Tibial nerve (tissue), 4 donors: ENCODE data around the gene MYL6.

Experiments used
- EP300 ChIP-seq, 2 donors: sonication (generic); formaldehyde crosslinking; IDR thresholded peaks; one replicate each; pipeline ENCODE4 v1.6.1; 2017; ENCODE audit warnings: antibody characterized with exemption in 2 of 2, mild to moderate bottlenecking in 1 of 2
- POLR2A ChIP-seq, 2 donors: fragments of 450-650 bp; IDR thresholded peaks; one replicate each; pipeline ENCODE4 v1.6.1; 2017; ENCODE audit warnings: antibody characterized with exemption in 2 of 2, mild to moderate bottlenecking in 2 of 2, moderate library complexity in 2 of 2
- TF ChIP-seq, protein P1 (sequence below), 5 experiments: fragments of 200-600 bp in 3 of 5; fragments of 450-650 bp in 2 of 5; sonication (generic) in 3 of 5; IDR thresholded peaks; one replicate each; pipeline ENCODE4 v1.5.1; 2016 to 2019; ENCODE audit warnings: antibody characterized with exemption in 5 of 5, mild to moderate bottlenecking in 3 of 5, moderate library complexity in 2 of 5

DNA sequence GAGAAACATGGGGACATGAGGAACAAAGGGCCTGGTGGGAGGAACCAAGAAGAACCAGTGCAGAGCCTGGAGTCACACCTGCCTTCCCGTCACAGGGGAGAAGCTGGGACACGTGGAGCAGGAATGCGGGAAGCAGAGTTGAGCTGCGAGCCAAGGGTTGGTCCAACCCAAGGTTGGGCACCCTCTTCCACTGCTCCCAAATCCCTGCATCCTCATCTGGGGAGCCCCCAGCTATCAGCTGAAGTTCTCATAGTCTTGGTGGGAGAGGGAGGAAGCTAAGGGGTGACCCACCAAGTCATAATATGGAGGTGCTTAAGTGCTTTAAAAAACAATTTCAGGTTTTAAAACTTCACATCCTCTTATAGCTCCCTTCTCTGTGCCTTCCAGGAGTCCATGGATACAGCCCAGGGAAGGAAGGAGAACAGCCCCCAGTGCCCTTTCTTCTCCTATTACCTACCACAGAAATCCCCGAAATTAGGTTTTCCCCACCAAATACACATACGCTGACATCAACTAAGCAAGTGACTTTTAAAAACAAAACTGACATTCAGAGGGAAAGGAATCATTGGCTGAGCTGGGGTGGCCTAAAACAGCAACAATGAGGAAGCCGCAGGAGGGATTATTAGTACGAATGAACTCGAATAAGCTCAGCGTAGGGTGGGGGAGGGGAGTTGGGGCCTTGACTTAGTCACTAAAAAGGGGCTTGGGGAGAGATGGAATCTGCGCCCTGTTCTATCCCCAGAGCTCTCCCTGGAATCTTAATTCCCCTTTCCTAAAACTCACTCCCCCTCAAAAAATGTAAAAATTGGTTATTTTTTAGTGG lies 4.5 kb downstream of the MYL6 start:
- TF ChIP-seq, protein P1, sequence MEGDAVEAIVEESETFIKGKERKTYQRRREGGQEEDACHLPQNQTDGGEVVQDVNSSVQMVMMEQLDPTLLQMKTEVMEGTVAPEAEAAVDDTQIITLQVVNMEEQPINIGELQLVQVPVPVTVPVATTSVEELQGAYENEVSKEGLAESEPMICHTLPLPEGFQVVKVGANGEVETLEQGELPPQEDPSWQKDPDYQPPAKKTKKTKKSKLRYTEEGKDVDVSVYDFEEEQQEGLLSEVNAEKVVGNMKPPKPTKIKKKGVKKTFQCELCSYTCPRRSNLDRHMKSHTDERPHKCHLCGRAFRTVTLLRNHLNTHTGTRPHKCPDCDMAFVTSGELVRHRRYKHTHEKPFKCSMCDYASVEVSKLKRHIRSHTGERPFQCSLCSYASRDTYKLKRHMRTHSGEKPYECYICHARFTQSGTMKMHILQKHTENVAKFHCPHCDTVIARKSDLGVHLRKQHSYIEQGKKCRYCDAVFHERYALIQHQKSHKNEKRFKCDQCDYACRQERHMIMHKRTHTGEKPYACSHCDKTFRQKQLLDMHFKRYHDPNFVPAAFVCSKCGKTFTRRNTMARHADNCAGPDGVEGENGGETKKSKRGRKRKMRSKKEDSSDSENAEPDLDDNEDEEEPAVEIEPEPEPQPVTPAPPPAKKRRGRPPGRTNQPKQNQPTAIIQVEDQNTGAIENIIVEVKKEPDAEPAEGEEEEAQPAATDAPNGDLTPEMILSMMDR (IDR thresholded peaks at IDR 0.05): no peak
- TF ChIP-seq EP300 (IDR thresholded peaks at IDR 0.05) (peak in 1 of 2 donors; percentile 43), POLR2A (IDR thresholded peaks at IDR 0.05) (no peak)
